GM13976 (cell line): ENCODE results near the gene ZNF654.

Source experiments
- DNase-seq: peaks from one replicate; pipeline ENCODE4 v3.0.0; 2012; ENCODE audit warnings: low spot score
- in situ Hi-C: fragments of 300-500 bp; cut with MboI; formaldehyde crosslinking; loops from one replicate; pipeline ENCODE4 v1.12.0; 2022; ENCODE audit warnings: low sequenced_read_pairs, mixed read lengths, inconsistent platforms; ENCODE audit not compliant: unreplicated experiment
- TF ChIP-seq, protein P1 (sequence below): IDR thresholded peaks from 2 replicates; pipeline ENCODE4 v1.5.1; 2012; ENCODE audit warnings: borderline replicate concordance, mild to moderate bottlenecking; ENCODE audit not compliant: insufficient read depth; ENCODE audit errors: extremely low read depth, missing control alignments, control extremely low read depth

The ZNF654 gene

GRCh38 chr3:88030210-88030609, 28.8 kb upstream of the ZNF654 start:
- TF ChIP-seq, protein P1, sequence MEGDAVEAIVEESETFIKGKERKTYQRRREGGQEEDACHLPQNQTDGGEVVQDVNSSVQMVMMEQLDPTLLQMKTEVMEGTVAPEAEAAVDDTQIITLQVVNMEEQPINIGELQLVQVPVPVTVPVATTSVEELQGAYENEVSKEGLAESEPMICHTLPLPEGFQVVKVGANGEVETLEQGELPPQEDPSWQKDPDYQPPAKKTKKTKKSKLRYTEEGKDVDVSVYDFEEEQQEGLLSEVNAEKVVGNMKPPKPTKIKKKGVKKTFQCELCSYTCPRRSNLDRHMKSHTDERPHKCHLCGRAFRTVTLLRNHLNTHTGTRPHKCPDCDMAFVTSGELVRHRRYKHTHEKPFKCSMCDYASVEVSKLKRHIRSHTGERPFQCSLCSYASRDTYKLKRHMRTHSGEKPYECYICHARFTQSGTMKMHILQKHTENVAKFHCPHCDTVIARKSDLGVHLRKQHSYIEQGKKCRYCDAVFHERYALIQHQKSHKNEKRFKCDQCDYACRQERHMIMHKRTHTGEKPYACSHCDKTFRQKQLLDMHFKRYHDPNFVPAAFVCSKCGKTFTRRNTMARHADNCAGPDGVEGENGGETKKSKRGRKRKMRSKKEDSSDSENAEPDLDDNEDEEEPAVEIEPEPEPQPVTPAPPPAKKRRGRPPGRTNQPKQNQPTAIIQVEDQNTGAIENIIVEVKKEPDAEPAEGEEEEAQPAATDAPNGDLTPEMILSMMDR: no peak
- no peak for DNase-seq
- in situ Hi-C loops: no loop called here

DNA sequence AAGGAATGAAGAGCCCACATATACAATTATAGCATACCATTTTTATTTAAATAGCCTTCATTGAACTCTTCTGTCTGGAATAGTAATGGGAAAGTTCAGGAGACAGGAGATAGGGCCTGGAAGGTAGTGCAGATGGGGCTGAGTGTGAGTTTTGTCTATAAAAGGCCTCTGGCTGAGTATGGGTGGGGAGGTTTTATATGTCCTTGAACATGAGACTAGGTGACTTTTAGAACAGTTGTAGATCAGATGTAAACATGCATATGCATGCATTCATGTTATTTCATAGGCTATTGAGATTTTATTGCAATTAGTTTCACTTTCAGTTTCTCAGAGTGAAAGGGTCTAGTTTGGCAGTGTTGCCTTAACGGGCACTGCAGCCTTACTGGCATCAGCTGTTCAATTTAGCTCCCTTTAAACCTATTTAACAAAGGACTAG, 27.4 kb upstream of the ZNF654 start:
- DNase-seq: peak; percentile 38
- TF ChIP-seq, protein P1: no peak
- in situ Hi-C loops: no loop called here

- TF ChIP-seq, protein P1: no peak
- in situ Hi-C loops: no loop called here
- no peak for DNase-seq
Observed at GRCh38 chr3:88032245-88032644, 26.8 kb upstream of the ZNF654 start.

DNA sequence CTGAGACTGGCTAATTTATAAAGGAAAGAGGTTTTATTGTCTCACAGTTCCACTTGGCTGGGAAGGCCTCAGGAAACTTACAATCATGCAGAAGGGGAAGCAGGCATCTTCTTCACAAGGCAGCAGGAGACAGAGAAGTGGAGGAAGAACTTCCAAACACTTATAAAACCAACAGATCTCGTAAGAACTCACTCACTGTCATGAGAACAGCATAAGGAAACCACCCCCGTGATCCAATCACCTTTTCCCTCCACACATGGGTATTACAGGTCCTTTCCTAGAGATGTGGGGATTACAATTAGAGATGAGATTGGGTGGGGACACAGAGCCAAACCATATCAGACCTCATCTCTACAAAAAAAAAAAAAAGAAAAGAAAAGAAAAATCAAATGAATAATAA, 26.0 kb upstream of the ZNF654 start:
- TF ChIP-seq, protein P1: no peak
- in situ Hi-C loops: no loop called here
- no peak for DNase-seq

DNA sequence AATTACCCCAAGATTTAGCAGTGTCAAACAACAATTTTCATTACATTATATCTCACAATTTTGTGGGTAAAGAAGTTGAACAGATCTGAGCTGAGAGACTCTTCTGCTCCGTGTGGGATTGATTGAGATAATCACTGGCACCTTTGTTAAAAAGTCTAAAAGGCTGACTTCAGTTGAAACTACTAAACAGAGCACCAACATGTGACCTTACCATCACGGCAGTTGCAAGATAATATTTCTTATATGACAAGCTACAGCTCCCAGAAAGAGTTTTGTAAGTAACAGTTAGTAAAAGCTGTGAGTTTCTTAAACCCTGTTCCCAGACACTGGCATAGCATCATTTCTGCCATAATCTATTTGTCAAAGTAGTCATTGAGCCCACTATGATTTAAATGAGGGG, 25.2 kb upstream of the ZNF654 start:
- DNase-seq: no peak
- TF ChIP-seq, protein P1: no peak
- in situ Hi-C loops: no loop called here

- in situ Hi-C loops: no loop called here
- DNase-seq: no peak
- TF ChIP-seq, protein P1: no peak
Observed at GRCh38 chr3:88034491-88035275, 24.4 kb upstream of the ZNF654 start.

- no peak for DNase-seq
- TF ChIP-seq, protein P1: no peak
- in situ Hi-C loops: no loop called here
Observed at GRCh38 chr3:88036221-88036620, 22.8 kb upstream of the ZNF654 start.
